ENCODE measurements around the gene IL5.
A peak's percentile ranks its signal among the peaks of the same experiment; 100 is the strongest.

IL5 gene

DNA sequence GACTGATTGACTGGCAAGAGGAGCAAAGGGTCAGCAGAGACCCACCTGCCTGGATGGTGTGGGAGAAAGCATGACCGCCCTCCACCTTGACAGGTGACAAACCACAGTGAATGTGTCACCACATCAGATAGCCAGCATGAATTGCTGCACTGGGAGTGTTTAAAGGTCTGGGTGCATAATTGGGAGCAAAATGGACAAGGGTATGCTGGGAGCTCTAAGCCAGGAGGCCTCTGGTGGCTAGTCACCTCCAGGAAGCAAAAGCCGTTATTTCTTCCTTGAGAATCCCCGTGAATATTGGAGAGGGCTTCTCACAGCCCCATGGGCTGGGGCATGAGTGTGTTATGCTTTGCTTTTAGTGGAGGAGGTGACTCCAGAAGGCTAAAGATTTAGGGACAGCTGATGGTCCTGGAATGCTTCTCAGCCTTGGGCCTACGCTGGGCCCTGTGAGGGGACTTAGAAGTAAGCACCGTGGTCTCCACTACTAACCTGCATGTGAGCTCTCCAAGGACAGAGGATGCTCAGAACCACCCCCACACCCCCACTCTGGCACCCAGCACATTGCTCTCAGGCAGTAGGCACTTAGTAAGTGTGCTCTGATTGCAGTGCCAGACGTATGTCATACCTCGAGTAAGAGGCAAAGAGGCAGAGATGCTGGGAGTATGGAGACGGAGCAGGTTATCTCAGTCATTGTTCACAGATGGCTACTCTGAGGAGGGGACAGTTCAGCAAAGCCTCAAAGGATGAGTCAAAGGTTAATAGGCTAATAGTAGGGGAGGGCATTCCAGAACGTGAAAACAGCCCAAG lies 43.7 kb downstream of the IL5 start:
- H3K4me3 ChIP-seq (ENCODE audit: low read depth, low read length), result no peak overlapping the region

- no peak overlapping the region for H3K4me3 ChIP-seq (ENCODE audit: low read depth, low read length)
These were observed 44.5 kb downstream of the IL5 start for GRCh38 chr5:132498686-132499271.

GRCh38 chr5:132498152-132498551 lies 45.2 kb downstream of the IL5 start:
- H3K4me3 ChIP-seq (ENCODE audit: low read depth, low read length), result no peak overlapping the region

- H3K4me3 ChIP-seq (ENCODE audit: low read depth, low read length), result peak overlapping the region; percentile 73
These were observed 45.8 kb downstream of the IL5 start for GRCh38 chr5:132497488-132497997.

- H3K4me3 ChIP-seq (ENCODE audit: low read depth, low read length), result peak overlapping the region; percentile 73
These were observed 46.5 kb downstream of the IL5 start for GRCh38 chr5:132496631-132497487.

DNA sequence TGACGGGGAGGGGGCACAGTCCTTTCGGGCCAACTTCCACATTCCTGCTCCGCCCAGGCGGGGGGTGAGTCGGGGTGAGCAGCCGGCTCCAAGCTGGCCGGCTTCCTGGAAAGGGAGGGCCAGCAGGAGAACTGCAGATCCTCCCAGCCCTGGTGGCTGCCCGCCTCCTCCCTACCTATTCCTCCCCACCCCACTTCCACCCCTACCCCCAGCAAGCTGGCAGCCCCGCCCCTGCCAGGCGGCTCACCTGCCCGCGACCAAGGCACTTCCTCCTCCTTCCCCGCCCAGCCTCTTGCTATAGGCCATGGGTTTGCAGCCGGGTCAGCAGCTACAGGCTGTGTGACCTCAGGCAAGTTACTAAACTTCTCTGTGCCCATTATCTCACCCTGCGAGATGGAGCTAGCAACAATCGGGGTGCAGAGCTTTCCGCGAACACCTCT lies 47.1 kb downstream of the IL5 start:
- H3K4me3 ChIP-seq (ENCODE audit: low read depth, low read length), result peak overlapping the region; percentile 73

- peak overlapping the region; percentile 61 for H3K4me3 ChIP-seq (ENCODE audit: low read depth, low read length)
These were observed 47.6 kb downstream of the IL5 start for GRCh38 chr5:132495667-132496190.

- H3K4me3 ChIP-seq (ENCODE audit: low read depth, low read length), result no peak overlapping the region
These were observed 49.5 kb downstream of the IL5 start for GRCh38 chr5:132493821-132494220.

GRCh38 chr5:132493241-132493640 lies 50.1 kb downstream of the IL5 start:
- no peak overlapping the region for H3K4me3 ChIP-seq (ENCODE audit: low read depth, low read length)

DNA sequence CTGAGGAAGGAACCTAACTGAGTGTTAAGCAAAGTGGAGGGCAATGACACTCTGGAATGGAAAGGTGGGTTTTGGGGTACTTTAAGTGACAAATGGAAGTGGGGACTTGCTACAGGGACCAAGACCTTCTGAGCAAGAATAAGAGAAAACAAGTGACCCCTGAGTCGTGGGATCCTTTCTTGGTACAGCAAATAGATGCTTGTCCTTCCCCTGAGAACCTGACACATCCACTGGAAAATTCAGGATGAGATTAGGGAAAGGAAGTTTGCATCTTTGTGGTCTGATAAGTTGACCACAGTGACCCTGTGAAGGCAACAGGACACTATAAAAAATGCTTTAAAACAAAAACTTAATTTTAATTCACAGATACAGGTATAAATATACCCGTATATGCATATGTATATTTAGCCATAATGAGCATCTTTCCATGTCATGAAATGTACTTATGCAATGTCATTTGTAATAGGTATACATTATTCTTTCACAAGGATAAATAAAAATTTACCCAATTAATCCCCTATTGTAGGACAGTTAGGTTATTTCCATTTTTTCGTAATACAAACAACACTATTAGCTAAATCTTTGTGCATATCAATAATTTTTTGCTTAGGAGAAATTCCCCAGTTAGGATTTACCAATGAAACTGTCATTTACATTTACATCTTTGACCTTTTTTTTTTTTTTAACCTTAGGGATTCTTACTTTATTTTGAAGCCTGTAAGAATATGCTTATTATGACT lies 50.8 kb downstream of the IL5 start:
- H3K4me3 ChIP-seq (ENCODE audit: low read depth, low read length), result no peak overlapping the region

All from iPS-11a (cell line).